Sciatic nerve (tissue), 2 donors: ENCODE data around the gene MAG. TPM values are rescaled to one million over a fixed set of nuclear protein-coding genes. Genes with fewer than 3 reads are reported as not detected.

Experiments used
- ATAC-seq: fragments of 200-7000 bp; cut with Tn5 transposase; one replicate; pipeline ENCODE4 v1.9.1; 2020; ENCODE audit warnings: mild to moderate bottlenecking, moderate library complexity
- DNase-seq: peaks from one replicate; pipeline ENCODE4 v3.0.0-alpha.2; 2020; ENCODE audit warnings: low spot score
- intact Hi-C: fragments of 100-400 bp; cut with DNase I; formaldehyde crosslinking; loops from one replicate; pipeline ENCODE4 v1.14.2; 2022
- total RNA-seq: library from RNA; stranded (reverse); fragmentation: NEBNext Ultra II Directional; extraction: Animal tissue kit (Norgen Biotek cat#: 25700); gene quantifications from one replicate; pipeline ENCODE4 v1.2.1, GENCODE V29; 2021
- donor health status: DM: no; HTN: no; CAD: no.
- donor health status: DM: no; HTN: no; CAD: no.

Gene MAG
- total RNA-seq, 1 donor from 2014 or later, result 82.2 TPM

DNA sequence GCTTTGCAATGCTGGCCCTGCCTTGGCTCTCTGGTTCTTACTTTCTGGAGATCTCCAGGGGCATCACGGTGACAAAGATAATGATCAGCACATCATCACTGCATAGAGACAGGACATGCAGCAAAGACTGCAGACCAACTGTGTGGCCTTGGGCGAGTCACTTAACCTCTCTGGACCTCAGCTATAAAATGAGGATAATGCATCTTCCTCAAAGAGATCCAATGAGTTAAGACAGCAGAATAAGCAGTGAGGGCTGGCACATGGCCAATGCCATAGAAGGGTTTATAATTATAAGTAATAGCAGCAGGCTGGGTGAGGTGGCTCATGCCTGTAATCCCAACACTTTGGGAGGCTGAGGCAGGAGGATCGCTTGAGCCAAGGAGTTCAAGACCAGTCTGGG is 2.4 kb downstream of the MAG start:
- intact Hi-C loops, result no loop called here
- DNase-seq, result no peak
- no peak for ATAC-seq

DNA sequence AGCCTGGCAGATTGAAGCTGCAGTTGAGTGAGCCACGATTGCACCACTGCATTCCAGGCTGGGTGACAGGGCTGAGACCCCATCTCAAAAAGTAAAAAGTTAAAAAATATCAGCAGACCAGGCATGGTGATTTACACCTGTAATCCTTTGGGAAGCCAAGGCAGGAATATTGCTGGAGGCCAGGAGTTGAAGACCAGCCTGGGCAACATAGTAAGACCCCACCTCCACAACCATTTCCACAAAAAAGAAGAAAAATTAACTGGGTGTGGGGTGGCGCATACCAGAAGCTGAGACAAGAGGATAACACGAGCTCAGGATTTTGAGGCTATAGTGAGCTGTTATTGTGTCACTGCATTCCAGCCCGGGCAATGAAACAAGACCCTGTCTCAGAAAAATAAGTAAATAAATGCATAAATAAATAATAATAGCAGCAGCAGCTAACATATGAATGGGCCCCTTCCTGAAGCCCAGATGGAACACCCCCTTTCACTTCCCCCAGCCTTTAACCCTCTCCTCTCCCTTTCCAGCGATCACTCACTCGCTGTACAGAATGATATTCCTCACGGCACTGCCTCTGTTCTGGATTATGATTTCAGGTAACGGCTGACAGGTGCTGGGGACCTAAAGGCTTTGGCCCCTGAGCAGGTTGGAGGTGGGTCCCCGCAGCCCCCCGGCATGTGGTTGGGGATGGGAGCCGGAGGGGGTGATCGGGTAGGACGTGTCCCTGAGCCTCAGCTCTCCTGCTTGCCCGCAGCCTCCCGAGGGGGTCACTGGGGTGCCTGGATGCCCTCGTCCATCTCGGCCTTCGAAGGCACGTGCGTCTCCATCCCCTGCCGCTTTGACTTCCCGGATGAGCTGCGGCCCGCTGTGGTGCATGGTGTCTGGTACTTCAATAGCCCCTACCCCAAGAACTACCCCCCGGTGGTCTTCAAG is 3.2 kb downstream of the MAG start:
- DNase-seq (no peak), ATAC-seq (no peak)
- intact Hi-C loops, result no loop called here

DNA sequence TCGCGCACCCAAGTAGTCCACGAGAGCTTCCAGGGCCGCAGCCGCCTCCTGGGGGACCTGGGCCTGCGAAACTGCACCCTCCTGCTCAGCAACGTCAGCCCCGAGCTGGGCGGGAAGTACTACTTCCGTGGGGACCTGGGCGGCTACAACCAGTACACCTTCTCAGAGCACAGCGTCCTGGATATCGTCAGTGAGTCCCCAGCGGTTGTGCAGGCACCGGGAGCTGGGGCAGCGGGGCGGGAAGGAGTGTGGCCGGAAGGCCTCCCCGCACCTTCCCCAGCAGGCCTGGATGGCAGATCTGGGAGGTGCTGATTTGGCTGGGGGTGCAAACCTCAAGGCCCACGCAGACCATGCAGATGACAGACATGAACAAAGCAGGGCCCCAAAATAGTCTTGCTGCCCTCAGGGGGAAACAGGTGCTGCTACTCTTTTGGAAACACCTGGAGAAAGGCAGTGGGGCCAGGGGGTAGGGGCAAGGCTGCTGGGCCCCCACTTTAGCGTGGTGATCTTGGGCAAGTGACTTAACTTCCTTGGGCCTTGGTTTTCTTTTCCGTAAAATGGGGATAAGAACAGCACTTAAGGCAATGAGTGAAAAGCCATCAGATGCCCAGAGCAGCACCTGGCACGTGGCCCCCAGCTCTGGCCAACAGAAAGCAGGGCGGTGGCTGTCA is 4.0 kb downstream of the MAG start:
- DNase-seq (no peak), ATAC-seq (no peak)
- intact Hi-C loops, result no loop called here

DNA sequence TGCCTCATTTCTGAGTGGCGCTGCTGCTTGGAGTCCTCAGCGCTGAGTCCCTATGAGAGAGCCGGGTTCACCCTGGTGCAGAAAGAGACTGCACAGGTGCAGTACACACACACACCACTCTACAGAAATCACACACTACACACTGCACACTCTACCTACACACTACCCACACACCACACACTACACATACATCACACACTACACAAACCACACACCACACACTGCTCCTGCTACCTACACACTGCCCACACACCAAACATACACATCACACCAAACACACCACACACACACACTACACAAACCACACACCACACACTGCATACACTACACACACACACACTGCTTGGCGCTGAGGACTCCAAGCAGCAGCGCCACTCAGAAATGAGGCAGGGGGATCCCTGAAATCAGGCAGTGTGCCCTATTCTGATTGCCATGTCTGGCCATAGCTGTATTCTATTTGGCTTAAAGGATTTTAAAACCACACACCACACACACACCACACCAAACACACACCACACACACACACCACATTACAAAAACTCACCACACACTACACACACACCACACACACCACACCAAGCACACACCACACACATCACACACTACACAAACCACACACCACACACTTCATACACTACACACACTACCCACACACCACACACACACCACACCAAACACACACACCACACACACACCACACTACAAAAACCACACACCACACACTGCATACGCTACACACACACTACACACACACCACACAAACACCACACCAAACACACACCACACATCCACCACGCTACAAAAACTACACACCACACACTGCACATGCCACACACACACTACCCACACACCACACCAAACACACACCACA is 4.9 kb downstream of the MAG start:
- ATAC-seq, result no peak
- intact Hi-C loops, result no loop called here
- no peak for DNase-seq

DNA sequence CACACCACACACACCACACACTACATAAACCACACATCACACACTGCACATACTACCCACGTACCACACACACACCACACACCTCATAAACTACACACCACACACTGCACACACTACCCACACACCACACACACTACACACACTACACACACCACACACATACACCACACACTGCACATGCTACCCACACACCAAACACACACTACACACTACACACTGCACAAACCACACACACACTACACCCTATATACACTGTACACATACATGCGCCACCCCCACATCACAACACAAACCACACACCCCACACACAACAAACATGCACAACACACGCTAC is 5.5 kb downstream of the MAG start:
- DNase-seq (no peak), ATAC-seq (no peak)
- intact Hi-C loops, result no loop called here

DNA sequence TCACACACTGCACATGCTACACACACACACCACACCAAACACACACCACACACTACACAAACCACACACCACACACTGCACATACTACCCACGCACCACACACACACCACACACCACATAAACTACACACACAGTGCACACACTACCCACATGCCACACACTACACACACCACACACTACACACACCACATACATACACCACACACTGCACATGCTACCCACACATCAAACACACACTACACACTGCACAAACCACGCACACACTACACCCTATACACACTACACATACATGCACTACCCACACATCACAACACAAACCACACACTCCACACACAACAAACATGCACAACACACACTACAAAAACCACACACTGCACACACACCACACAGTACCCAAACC is 6.0 kb downstream of the MAG start:
- intact Hi-C loops, result no loop called here
- no peak for ATAC-seq
- no peak for DNase-seq

DNA sequence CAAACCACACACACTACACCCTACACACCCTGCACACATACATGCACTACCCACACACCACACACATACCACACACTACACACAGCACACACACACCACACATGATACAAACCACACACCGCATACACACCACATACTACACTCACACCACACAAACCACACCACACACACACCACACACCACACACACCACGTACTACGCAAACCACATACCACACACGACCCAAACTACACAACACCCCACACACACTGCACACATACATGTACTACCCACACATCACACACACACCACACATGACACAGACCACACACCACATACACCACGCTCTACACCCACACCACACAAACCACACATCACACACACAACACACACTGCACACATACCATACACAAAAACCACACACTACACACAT is 6.6 kb downstream of the MAG start:
- intact Hi-C loops, result no loop called here
- ATAC-seq (no peak), DNase-seq (no peak)

DNA sequence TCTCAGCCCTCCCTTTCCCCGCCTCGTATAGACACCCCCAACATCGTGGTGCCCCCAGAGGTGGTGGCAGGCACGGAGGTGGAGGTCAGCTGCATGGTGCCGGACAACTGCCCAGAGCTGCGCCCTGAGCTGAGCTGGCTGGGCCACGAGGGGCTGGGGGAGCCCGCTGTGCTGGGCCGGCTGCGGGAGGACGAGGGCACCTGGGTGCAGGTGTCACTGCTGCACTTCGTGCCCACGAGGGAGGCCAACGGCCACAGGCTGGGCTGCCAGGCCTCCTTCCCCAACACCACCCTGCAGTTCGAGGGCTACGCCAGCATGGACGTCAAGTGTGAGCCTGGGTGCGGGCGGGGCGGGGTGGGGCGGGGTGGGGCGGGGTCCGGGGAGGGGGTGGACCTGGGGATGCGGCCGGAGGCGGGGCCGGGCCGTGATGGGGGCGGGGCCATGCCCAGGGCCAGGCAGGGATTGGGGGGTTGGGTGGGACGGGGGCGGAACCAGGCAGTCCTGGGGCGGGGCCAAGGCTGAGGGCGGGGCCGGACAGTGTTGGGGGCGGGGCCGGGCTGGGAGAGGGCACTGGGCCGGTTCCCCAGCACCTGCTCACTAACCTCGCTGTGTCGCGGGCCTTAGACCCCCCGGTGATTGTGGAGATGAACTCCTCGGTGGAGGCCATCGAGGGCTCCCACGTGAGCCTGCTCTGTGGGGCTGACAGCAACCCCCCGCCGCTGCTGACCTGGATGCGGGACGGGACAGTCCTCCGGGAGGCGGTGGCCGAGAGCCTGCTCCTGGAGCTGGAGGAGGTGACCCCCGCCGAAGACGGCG is 7.8 kb downstream of the MAG start:
- DNase-seq (no peak), ATAC-seq (peak; percentile 39)
- intact Hi-C loops, result no loop called here

DNA sequence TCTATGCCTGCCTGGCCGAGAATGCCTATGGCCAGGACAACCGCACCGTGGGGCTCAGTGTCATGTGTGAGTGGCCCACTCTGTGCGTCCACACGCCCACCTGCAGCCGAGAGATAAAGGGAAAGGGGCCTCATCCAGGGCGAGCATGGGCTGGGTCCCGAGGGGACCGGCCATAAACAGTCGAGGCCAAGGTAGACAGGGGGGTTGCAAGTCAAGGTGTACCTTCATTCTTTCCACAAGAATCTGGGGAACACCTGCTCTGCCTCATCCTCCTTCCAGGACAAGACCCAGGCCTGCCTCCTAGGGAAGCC is 8.3 kb downstream of the MAG start:
- DNase-seq (no peak), ATAC-seq (no peak)
- intact Hi-C loops, result no loop called here

DNA sequence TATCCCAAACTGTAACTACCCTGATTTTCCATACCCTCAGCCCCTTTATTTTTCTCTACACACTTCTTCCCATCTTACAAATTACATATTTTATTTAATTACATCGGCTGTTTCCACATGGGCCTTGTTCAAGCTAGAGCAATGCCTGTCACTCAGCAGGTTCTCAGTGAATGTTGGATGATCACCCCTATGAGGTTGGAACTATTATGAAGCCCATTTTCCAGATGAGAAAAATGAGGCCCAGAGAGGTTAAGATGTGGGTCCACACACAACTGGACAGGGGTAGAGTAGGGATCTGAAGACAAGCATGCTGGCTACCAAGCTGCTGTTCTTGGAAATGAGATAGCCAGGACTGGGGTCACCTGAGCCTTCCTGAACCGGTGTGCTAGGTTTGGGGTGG is 10.0 kb downstream of the MAG start:
- intact Hi-C loops, result no loop called here
- ATAC-seq (no peak), DNase-seq (no peak)

DNA sequence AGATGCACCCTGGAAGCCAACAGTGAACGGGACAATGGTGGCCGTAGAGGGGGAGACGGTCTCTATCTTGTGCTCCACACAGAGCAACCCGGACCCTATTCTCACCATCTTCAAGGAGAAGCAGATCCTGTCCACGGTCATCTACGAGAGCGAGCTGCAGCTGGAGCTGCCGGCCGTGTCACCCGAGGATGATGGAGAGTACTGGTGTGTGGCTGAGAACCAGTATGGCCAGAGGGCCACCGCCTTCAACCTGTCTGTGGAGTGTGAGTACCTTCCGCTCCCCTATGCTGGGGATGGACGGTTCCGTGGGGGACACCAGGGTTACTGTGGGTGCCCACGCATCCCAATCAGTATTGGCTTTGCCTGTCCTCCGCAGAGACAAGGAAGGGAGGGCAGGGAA is 10.5 kb downstream of the MAG start:
- DNase-seq, result no peak
- no peak for ATAC-seq
- intact Hi-C loops, result no loop called here

DNA sequence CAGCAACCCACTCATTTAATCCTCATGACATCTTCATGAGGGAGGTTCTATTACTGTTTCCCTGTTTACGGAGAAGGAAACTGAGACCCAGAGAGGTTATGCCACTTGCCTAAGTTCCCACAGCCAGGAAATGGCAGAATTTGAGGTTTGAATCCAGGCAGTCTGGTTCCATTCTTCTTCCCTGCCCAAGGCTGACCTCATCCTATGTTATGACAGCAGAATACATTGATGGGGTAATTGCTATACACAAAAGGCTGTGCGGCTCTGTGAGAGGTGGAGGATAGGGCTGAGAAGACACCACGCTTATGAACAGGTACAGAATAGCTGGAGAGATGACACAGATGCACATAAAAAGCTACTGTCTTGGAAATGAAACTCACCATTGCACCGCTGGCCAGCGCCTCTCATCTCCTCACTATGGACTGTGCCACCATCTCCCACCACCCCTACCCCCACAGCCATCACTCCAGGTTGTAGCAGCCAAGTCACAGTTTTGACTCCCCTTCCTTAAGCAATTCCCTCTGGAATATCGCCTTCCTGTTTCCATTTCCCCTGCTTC is 11.5 kb downstream of the MAG start:
- intact Hi-C loops, result no loop called here
- no peak for ATAC-seq
- DNase-seq, result no peak

DNA sequence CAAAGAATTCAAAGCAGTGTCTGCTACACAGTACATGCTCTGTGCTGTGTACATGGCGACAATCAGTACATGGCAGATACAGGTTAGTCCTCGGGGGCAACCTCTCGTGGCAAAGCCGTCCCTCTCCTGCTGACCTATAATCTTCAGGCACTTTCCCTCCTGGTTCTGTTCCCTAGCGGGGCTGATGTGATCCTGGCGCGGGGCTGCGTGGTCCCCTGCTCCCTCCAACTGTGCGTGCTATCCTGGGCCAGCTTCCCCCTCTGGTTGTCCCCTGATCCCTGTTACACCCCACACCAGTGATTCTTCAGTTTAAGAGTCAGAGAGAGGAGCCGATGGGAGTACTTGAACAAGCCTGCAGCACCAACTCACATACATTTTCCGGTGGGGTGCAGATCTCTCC is 12.1 kb downstream of the MAG start:
- no peak for DNase-seq
- intact Hi-C loops, result no loop called here
- ATAC-seq, result no peak

DNA sequence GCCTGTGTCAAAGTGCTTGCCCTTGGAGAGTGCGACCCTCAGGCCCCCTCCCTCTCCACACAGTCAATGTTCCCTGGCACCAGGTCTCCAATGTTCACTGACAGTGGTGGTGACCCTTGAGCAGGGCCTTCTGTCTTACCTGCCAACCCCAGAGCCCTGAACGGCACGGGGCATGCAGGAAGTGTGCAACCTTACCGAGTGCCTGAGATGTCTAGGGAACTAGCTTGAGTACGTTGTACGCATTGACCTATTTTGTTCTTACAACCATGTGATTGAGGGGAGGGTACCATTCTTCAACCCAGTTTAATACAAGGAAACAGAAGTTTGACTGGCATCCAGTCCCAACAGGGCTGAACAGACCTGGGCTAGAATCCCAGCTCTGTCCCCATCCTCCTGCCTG is 13.2 kb downstream of the MAG start:
- DNase-seq (no peak), ATAC-seq (no peak)
- intact Hi-C loops, result no loop called here

DNA sequence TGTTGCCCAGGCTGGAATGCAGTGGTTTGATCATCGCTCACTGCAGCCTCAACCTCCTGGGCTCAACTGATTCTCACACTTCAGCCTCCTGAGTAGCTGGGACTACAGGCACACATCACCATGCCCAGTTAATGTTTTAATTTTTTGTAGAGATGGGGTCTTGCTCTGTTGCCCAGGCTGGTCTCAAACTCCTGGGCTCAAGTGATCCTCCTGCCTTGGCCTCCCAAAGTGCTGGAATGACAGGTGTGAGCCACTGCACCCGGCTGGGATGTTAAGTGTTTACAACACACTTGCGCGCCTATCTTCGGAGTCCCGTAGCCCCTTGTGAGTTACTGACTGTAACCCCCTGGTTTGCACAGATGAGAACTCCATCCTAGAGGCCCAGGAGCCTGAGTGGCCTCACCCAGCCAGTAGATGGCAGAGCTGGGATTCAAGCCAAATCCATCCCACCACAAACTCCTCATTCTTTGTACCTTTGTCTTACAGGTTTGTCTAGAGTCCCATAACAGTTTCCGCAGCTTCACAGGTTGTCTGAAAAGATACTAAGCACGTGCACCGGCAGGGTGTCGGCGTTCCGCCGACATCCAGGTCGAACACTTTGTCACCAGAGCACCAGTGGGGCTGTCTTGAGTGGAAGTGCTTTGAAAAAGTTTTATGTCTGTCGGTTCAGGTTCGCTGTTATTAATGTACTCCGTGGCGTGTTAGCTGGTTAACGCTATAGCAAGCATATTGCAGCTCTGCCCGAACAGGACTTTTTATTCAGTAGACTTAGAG is 14.7 kb downstream of the MAG start:
- DNase-seq (no peak), ATAC-seq (no peak)
- intact Hi-C loops, result no loop called here

DNA sequence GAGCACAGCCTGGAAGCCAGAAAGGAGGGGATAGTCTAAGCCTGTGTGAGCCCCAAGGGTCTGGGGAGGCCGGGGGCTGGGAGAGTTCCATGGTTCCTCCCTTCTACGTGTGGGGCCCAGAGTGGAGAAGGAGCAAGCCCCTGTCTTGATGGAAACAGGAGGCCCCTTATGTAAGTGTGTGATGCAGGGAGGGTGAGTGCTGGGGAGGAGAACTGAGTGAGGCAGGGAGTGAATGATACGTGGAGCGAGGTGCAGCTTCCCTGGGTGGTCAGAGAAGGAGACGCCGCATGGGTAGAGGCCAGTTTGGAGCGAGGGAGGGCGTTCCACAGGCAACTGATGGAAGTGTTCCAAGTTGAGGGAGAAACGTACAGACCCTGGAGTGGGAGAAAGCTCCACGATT is 16.0 kb downstream of the MAG start:
- intact Hi-C loops, result no loop called here

DNA sequence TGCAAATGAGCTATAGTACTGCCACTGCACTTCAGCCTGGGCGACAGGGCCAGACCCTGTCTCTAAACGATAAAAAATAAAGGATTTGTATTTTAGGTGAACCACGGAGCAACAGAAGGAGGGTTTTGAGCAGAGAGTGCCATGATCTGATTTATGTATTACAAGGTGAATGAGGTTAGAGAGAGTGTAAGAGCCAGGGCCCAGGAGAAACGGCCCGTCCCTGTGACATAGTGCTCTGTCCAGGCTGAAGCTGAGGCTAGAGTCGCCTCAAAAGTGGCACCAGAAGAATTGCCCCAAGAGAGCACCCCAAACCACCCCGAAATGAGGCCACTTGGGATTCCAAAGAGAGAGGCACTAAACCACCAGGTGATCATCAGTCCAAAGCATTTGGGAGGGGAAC is 16.9 kb downstream of the MAG start:
- DNase-seq (no peak), ATAC-seq (no peak)
- intact Hi-C loops, result no loop called here

More for the DNA sequence above, 16.0 kb downstream of the MAG start:
- DNase-seq, result no peak
- ATAC-seq, result peak; percentile 16
